Hippocampal formation (tissue), 2 donors: Measurements from ENCODE around the gene WDR45B.
A peak's percentile ranks its signal among the peaks of the same experiment; 100 is the strongest.
"Not testable (repeated sequence)": the region's sequence is repeated elsewhere in the genome, so short reads cannot be mapped to it uniquely, and the experiment has no call there.

ENCODE experiments used
- DNase-seq, 2 donors: peaks; one replicate each; lab custom pipeline; 2025; lab: John Stamatoyannopoulos, UW

The WDR45B gene

DNA sequence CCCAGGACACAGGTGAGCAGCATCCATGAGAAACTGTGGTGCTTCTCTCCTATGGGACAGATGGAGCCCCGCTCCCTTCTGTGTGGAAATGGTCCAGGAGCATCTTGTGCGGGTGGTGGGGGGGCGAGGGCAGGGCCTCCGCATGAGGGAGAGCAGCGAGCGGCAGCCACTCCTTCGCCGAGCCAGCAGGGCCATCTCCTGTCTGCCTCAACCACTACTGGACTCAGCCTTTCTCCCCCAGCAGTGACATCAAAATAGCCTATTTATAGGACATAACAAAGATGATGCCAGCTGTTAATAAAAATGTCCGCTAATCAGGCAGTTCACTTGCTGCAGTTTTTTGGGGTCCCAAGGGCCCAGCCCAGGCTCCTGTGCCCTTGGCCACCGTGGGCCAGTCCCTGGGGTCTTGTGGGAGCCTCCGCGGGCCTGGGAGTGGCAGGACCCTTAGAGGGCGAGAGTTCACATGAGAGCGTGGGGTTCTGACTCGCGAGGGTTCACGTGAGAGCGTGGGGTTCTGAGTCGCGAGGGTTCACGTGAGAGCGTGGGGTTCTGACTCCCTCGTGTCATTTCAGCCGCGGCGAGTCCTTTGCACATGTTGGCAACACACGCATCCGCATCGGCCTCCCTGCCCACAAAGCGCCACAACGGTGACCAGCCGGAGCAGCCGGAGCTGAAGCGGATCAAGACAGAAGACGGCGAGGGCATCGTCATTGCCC, 47.4 kb downstream of the WDR45B start:
- no peak for DNase-seq

DNA sequence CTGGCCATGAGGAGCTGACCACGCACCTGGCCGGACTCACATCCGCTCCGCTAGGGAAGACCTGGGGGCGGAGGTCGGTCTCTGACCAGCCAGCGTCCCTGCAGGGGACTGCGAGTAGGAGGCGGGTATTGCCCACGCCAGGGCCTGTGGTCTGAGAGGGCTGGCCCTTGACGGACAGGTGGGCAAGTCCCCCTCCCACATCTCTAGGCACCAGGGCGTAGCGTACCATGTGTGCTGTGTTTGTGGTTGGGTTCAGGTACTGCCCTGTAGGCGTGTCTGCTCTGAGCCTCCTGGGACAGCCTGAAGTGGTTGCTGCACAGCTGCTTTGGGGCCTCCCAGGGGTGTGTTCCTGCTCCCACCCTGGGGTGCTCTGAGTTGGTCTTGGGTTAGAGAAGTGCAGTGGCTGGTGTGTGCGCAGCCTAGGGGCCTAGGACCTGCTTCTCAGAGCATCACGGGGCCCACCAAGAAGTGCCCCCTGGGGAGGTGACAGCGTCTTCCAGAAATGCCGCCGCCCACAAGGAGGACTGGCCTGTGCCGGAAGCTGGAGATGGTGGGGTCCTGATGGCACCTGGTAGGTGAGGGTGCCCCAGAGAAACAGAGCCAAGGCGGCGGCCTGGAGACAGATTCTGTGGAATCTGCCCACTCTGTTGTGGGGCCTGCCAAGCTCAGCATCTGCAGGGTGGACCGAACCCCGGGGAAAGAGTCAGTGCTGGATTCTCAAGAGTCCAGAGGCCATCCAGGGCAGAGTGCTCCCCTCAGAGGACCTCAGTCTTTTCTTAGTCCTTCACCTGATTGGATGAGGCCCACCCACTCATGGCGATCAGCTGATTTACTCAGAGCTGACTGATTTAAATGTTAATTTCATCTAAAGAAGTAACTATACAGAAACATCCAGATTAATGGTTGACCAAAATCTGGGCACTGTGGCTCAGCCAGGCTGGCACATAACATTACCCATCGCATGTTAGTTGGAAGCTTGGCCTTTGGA, 48.3 kb downstream of the WDR45B start:
- no peak for DNase-seq

DNA sequence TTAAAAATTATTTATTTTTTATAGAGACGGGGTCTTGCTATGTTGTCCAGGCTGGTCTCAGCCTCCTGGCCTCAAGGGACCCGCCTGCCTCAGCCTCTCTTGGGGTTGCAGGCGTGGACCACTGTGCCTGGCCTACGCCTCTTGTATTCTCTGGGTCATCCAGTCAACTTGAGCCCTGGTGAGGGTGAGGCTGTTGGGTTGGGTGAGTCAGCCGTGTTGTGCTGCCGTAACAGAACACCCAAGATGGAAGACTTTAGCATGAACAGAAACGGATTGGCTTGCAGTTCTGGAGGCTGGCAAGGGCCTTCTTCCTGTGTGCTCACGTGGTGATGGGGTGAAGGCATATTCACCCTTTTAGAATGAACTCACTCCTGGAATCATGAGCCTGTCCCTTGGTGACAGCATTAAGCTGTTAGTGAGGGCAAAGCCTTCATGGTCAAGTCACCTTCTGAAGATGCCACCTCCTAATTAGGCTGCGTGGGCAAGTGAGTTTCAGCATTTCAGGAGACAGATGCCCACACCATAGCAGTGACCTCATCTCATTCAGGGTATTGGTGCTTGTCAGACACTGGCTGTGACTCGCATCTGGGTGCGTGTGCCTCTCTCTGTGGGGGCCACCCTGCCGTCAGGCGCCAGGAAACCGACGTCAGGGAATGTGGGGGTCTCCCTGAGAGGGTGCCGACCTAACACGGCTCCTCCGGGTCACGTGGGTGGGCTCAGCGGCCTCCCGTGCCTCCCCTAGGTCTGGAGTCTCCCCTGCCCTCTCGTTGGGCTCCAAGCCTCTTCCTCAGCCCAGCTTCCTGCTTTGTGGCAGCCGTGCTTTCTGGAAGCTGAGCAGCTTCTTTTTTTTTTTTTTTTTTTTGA, 49.8 kb downstream of the WDR45B start:
- DNase-seq, result no peak

DNA sequence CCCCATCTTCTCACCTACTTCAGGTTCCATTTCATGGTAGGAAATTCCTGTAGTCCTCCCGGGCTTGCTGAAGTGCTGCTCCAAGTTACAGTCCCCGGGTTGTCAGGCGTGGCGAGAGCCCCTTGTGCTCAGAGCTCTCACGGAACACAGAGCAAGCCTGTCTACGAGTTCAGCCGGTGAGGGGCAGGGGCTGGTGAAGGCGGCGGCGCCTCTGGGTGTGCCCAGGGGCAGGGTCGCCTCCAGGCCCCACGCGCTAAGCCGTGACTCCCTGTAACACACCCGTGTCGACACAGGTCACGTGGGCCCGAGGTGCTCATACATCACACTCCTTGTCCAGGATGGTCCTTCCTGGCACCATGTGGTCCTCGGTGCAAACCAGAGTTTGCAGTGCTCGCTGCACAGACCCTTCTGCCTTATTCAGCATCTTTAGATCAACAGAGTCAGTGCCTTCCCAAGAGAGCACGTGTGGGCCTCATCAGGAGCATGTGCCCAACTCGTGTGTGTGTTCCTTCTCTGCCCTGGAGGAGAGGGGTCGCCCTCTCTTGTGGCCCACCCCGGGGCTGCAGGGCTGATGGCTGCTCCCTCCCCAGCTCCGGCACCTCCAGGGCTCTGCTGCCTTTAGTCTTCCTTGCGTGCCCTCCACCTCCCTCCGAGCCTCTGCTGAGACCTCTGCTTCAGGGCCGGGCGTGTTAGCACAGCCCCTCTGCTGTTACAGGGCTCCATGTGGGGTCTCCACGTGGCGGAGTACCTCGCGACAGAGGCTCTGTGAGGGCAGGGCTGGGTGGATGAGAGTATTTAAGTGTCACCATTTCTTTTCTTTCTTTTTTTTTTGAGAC, 51.2 kb downstream of the WDR45B start:
- no peak for DNase-seq

DNA sequence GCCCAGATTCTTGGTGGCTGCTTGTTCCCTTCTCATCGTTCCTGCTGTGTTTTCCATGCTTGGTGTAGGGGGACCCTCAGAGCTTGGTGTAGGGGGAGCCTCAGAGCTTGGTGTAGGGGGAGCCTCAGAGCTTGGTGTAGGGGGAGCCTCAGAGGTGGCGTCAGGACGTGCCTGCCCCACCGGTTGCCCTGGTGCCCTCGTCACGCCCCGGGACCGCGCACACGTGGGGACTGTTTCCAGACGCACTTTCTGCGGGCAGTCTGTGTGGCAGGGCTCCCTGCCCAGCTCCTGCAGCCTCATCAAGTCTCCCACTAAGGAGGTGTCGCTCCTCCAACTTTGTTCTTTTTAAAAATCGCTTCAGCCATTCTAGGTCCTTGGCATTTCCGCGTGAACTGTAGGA, 51.9 kb downstream of the WDR45B start:
- DNase-seq, result no peak

DNA sequence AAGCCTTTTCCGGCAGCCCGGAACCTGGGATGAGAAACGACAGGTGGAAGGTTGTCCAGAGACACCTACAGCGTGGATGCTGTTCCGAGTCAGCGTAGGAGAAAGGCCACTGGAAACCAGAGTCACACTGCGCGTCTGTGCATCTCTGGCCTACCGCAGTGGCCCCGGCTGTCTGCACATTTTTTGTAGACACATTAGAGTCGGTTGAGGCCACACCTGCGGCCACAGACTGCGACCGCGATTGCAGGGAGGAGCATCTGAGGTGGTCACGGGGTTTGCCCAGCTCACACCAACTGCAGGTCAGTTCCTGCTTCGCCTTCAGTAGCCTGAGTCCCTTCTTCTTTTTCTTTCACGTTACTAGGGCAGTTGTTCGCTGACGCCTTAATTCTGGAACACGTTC, 52.4 kb downstream of the WDR45B start:
- DNase-seq, result no peak

DNA sequence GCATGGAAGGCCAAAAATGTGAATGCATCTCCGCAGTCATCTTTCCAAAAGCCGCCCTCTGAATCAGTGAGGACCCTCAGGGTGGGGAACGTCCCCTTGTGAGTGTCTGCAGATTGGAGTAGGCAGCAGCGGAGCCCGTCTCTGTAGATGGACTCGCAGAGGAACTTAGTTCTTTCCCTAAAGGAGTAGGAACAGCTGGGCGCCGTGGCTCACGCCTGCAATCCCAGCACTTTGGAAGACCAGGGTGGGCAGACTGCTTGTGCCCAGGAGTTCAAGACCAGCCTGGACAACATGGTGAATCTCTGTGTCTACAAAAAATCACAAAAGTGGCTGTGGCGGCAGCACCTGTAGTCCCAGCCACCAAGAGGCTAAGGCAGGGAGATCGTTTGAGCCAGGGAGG, 53.7 kb downstream of the WDR45B start:
- no peak for DNase-seq

DNA sequence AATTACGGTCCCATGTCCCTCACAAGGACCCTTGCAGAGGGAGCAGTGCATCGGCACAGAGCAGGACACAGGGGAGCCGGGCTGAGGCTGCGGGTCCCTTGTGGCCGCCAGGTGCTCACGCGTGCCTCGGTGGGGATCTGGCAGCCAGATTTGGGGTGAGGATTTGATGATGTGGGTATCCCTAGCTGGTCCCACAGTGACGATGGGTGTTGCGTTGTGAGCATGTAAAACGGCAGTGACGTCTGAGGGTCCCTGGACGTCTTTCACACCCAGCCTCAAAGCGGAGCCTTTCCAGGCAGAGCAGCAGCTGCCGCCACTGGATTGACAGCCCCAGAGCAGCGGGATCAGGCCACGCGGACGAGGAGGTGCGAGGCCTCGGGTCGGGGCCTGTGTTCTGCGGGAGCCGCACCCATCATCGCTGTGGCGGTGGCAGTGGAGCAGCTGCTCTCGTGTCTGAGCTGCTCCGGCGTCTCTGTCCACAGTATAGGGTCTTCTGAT, 54.6 kb downstream of the WDR45B start:
- DNase-seq, result no peak

DNA sequence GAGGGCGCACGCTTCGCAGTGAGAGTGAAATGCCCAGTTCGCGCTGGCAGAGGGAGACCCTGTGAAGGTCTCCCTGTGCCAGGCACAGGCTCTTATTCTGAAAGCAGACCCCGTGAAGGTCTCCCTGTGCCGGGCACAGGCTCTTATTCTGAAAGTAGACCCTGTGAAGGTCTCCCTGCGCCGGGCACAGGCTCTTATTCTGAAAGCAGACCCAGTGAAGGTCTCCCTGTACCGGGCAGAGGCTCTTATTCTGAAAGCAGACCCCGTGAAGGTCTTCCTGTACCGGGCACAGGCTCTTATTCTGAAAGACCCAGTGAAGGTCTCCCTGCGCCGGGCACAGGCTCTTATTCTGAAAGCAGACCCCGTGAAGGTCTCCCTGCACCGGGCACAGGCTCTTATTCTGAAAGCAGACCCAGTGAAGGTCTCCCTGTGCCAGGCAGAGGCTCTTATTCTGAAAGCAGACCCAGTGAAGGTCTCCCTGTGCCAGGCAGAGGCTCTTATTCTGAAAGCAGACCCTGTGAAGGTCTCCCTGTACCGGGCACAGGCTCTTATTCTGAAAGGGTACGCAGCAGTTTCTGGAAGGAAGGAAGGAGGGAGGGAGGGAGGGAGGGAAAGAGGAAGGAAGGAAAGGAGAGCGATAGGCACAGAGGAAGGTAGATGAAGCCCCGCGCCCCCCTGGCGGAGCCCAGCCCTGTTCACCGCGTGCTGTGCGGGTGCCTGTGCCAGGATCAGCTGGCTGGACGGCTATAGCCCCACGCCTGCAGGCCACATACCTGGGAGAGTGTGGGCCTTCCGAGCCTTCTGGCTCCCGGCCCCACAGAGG, 55.3 kb downstream of the WDR45B start:
- DNase-seq, result peak; percentile 81 to 83

DNA sequence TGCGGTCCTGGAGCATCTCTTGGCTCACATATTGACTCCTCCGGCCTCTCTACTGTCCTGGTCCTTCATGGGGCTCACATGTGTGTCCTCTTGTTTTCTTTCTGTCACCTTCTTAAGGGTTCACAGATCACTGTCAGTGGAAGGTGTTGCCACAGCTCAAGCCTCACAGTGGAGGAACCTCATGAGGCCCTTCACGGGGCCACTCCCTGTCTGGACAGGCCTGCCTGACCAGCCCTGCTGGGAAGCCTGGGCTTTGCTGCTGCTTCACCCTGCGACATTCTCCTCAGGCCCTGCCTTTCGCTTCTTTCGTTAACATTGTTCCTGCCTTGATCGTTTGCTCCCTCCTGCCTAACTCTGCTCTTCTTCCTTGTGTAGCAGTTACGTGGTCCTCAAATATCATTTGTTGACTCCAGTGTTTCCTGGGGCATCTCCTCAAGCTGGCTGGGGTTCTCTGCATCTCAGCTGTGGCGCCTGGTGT, 55.9 kb downstream of the WDR45B start:
- no peak for DNase-seq

DNA sequence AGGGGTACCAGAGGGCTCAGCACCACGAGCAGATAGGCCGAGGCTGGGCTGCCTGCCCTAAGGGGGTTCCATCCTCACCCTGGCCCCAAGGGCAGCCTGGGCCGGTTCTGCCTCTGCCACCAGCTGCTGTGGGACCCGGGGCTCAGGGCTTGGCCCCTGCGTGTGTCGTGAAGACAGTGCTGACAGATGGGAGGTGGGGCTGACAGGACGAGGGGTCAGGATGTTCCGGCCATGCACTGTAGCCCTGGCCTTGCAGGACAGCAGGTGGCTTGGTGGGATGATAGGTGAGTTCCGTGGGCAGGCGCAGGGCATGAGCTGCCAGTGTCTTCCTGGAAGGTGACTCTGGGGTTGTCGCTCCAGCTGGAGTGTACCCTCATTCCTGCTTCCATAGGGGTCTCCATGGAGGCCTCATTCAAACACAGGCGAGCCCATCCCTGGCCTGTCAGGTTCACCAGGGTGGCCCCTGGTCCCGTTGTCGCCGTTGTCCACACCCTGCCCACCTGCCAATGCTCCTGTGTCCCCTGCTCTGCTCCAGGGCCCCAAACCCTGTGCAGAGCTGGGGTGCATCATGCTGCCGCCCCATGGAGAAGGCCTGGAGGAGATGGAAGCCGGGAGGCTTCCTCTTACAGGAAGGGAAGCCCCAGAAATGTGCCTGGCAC, 57.2 kb downstream of the WDR45B start:
- no peak for DNase-seq

DNA sequence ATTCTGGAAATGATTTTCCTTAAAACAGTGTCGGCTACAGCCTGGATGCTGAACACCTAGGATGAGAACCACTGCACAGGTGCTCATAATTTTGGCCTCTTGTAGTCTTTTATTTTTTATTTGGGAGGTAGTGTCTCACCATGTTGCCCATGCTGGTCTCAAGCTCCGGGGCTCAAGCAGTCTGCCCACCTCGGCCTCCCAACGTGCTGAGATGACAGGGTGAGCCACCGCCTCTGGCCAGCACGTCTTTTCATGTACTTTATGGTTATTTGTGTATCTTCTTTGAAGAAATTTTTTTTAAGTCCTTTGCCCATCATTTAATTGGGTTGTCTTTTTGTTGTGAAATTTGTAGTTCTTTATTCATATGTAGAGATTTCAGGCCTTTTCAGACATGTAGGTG, 58.0 kb downstream of the WDR45B start:
- no peak for DNase-seq

DNA sequence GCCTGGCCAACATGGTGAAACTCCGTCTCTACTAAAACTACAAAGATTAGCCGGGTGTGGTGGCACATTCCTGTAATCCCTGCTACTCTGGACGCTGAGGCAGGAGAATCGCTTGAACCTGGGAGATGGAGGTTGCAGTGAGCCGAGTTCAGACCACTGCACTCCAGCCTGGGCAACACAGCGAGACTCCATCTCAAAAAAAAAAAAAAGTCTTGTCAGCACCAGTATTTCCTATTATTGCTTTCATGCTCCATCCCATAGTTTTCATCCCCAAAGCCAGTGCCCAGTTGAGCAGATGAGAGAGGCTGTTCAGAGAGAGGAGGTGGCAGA, 58.4 kb downstream of the WDR45B start:
- DNase-seq, result no peak

DNA sequence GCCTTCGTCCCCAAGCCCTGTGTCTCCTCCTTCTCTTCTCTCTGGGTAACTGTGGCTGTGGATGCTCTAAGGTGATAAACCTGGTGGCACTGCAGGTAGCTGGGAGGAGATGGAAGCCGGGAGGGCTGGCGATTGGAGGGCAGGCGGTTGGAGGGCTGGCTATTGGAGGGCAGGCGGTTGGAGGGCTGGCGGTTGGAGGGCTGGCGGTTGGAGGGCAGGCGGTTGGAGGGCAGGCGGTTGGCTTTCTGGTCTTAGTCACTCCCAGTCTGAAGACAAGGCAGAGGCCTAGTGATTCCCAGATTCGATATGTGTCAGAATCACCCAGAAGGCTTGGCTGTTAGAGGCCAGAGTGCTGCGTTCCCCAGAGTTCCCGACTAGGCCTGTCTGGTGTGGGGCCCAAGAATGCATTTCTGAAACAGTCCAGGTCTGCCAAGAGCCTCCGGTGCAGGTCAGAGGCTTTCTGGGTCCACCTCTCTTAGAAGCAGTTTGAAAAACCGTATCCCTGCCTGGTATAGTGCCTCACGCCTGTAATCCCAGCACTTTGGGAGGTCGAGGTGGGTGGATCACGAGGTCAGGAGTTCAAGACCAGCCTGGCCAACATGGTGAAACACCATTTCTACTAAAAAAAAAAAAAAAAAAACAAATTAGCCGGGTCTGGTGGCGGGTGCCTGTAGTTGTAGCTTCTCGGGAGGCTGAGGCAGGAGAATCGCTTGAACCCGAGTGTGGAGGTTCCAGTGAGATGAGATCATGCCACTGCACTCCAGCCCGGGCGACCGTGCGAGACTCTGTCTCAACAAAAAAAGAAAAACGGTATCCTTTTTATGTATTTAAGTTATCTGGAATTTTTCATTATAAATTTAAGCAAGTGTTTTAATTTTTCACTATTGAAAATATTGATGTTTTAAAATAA, 59.7 kb downstream of the WDR45B start:
- DNase-seq, result no peak

DNA sequence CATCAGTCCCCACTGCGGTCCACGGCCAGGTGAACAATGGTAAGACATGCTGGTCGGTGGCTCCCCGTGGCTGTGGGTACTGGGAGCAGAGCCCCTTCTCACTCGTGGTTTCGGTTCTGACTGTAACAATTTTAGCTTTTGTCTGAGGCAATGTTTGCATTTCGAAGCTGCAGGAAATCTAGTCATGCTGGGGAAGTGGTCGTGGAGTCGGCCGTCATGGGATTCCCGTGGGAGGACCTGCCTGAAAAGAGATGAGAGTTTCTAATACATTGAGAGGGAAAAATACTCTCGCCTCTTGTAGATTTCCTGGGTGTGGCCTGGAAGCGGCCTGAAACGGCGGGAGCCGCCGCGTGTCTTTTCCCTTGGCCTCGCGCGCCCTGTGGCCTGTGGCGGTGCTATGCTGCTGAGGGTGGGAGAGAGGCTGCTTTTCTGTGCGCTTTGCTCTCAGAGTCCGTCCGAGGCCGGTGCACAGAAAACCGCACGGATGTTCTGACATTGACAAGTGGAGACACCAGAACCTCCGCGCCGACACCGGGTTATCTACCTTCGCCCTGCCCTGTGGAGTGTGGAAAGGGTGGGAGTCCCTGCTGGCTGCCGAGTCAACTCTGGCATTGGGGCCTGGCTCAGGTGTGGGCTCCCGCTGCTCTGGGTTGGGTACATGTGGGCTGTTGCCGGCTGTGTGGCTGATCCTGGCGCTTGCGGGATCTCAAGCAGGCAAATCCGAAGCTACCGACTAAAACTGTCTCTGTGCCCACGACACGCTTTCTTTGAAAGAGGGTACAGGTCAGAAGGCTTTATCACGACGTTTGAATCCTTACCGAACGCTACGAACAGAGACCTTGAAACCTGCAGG, 60.8 kb downstream of the WDR45B start:
- DNase-seq, result no peak

DNA sequence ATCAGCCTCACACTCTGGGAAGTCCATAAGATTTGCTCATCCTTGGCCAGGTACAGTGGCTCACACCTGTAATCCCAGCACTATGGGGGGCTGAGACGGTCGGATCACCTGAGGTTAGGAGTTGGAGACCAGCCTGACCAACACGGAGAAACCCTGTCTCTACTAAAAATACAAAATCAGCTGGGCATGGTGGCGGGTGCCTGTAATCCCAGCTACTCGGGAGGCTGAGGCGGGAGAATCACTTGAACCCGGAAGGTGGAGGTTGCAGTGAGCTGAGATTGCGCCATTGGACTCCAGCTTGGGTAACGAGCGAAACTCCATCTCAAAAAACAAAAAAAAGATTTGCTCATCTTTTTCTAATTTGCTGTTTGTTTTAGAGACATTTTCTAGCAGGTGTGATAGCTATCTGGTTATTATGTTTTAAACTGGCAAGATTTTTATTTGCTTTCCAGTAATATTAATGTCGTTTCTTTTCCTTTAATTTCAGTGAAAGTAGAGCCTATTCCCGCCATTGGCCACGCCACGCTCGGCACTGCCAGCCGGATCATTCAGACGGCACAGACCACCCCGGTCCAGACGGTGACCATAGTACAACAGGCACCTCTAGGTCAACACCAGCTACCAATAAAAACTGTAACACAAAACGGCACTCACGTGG, 61.5 kb downstream of the WDR45B start:
- DNase-seq, result no peak

DNA sequence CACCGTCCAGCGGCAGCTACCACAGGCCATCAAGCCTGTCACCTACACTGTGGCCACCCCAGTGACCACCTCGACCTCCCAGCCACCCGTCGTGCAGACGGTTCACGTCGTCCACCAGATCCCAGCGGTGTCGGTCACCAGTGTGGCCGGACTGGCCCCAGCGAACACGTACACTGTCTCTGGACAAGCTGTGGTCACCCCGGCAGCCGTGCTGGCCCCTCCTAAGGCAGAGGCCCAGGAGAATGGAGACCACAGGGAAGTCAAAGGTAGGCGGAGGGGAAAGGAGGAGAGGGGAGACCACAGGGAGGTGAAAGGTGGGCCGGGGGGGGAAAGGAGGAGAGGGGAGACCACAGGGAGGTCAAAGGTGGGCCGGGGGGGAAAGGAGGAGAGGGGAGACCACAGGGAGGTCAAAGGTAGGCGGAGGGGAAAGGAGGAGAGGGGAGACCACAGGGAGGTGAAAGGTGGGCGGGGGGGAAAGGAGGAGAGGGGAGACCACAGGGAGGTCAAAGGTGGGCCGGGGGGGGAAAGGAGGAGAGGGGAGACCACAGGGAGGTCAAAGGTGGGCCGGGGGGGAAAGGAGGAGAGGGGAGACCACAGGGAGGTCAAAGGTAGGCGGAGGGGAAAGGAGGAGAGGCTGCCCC, 62.2 kb downstream of the WDR45B start:
- DNase-seq, result not testable (repeated sequence)
